Left cardiac atrium (tissue), 4 donors: ENCODE results near the gene CMIP. TPM values are rescaled to one million over a fixed set of nuclear protein-coding genes. Genes with fewer than 3 reads are reported as not detected.

Source experiments
- ATAC-seq, 2 donors: fragments of 200-7000 bp; cut with Tn5 transposase; one replicate each; pipeline ENCODE4 v1.9.1; 2020; ENCODE audit warnings: mild to moderate bottlenecking in 2 of 2, moderate library complexity in 2 of 2
- DNase-seq: peaks from one replicate; pipeline ENCODE4 v3.0.0-alpha.2; 2020
- intact Hi-C, 2 donors: fragments of 100-400 bp; cut with DNase I; formaldehyde crosslinking; loops; one replicate each; pipeline versions ENCODE4 v1.14.1 to v1.15.1; 2022 to 2023
- total RNA-seq, 2 donors: library from RNA; stranded (reverse); fragmentation: NEBNext Ultra II Directional; extraction: Animal tissue kit (Norgen Biotek cat#: 25700); gene quantifications; one replicate each; pipeline ENCODE4 v1.2.1, GENCODE V29; 2021
- donor health status: DM: no; HTN: yes; CAD: no.
- donor health status: DM: no; HTN: yes; CAD: no; lungs with severe emphysema.
- donor health status: DM: yes; HTN: yes; CAD: no.
- donor health status: Dilated cardiomyopathy.

The CMIP gene
- total RNA-seq, 2 donors from 2014 or later: 18.1 to 34.9 TPM

GRCh38 chr16:81700071-81700779, 255.6 kb downstream of the CMIP start:
- intact Hi-C loops: no loop called here
- no peak for ATAC-seq
- DNase-seq: peak; percentile 11

DNA sequence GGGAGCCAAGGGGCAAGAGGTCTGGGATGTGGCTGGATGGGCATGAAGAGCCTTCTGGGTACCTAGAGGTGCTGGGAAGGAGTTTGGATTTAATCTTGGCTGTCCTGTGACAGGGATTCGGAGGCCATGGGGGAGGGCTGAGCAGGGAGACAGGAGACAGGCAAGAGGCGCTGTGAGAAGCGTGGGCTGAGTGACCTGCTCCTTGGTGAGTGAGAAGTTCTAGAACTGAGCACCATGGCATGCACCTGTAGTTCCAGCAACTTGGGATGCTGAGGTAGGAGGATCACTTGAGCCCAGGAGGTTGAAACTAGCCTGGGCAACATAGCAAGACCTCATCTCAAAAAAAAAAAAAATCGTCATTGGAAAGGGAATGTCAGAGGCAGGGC, 256.2 kb downstream of the CMIP start:
- intact Hi-C loops: no loop called here
- ATAC-seq (no peak), DNase-seq (no peak)

DNA sequence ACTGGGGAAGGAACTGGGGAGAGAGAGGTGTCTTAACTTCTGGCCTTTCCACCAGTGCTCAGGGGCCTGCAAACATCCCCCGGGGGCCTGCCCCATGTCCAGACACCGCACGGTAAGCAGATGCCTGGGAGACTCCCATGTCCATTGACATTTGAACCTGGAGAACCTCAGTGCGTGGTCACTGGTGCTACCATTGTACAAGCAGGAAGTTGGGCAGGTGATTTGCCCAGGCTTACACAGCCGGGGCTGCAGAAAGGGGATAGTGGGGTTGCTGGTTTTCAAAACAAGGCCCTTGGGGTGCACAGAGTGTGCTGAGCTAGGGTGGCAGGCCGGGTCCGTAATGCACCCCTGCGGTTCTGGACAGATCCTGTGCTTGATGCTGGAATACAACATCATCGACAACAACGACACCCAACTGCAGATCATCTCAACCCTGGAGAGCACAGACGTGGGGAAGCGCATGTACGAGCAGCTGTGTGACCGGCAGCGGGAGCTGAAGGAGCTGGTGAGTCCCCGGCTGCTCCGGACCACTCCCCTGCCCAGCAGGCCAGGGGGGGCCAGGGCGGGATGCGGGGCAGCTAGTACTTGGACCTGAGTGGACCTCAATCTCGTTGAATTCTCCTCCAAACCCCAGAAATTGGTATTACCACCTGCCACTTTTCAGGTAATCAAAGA, 256.8 kb downstream of the CMIP start:
- intact Hi-C loops: no loop called here
- ATAC-seq (no peak), DNase-seq (no peak)

GRCh38 chr16:81702506-81702905, 257.9 kb downstream of the CMIP start:
- intact Hi-C loops: no loop called here
- no peak for ATAC-seq

DNA sequence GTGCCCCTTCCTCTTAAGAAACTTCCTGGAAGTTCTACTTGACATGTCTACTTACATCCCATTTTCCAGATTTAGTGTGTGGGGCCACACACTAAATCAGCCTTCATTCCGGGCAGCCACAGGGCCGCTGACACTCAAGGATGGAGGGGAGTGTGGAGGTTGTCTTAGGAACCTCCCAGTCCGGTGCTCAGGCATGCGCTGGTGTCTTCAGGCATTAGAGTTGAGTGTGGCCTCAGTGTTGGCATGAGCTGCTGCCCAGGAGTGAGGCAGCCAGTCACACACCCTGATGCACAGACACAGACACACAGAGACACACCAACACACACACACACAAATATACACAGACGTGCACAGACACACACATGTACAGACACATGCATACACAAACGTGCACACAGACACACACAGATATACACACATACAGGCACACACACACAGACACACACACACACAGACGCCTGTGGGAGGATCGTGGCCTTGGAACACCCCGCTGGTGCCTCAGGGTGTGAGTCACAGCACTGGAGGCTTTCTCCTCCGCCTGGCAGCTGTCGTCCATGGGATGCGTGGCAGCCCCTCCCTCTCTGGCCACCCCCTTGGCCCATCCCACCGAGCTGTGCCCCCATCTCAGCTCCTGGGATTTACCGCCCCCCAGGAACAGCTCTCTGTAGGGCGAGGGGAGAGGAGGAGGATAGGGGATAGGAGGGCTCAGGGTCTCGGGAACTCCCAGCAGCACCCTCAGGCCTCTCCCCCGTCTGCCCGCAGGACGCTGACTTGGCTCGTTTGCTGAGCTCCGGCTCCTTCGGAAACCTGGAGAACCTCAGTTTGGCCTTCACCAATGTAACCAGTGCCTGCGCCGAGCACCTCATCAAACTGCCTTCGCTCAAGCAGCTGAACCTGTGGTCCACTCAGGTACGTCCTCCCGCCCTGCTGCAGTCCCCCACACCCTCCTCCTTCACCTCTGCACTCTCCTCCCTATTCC, 258.9 kb downstream of the CMIP start:
- DNase-seq: no peak
- intact Hi-C loops: no loop called here
- peak in 1 of 2 donors; percentile 34 for ATAC-seq

More at GRCh38 chr16:81702506-81702905, 257.9 kb downstream of the CMIP start:
- DNase-seq: no peak

DNA sequence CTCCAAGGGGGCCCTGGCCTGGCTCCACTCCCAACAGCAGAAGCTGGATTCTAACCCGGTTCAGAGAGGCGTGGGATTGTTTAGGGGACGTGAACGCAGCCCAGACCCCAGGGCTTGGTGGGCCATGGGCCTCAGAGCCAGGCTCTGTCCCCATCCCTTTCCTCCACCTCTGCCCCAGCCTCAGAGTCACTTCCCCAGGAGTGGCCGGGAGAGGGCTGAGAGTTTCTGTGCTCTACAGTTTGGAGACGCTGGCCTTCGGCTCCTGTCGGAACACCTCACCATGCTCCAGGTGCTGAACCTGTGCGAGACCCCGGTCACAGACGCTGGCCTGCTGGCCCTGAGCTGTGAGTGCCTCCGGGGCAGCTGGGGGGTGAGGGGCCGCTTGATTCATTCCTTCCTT, 260.7 kb downstream of the CMIP start:
- ATAC-seq (no peak), DNase-seq (no peak)
- intact Hi-C loops: no loop called here

GRCh38 chr16:81706327-81707295, 262.0 kb downstream of the CMIP start:
- intact Hi-C loops: no loop called here
- ATAC-seq (no peak), DNase-seq (no peak)

- no peak for ATAC-seq
- no peak for DNase-seq
- intact Hi-C loops: no loop called here
Measured at GRCh38 chr16:81707411-81708265, 263.0 kb downstream of the CMIP start.

DNA sequence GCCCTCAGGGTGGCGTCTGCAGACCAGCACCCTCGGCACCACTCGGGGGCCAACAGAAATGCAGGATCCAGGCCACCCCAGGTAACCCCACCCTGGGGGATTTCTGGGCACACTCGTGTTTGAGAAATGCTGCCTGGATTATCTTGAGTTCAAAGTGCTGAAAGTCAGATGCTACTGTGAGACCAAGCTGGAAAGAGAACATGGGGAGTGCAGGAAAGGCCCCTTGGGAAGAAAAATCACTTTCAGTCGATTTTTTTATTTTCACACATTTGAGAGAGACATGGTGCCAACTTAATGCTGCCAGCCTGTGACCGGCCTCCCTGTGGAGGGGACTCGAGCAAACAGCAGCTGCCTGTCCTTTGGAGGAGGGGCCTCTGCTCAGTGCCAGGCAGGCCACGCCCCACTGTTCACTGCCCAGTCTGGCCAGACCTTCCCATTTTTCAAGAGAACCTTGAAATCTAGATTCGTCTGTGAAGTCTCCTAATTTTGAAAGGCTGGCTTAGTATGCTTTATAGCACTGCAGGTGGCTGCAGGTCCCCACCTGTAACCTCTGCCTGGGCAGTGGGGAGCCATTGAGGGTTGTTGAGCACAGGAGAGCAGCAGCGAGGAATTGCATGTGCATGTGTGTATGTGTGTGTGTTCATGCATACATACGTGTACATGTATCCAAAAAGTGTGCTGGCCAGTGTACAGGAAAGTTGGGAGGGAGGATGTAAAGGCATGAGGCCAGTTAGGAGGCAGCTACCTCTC, 263.8 kb downstream of the CMIP start:
- DNase-seq: no peak
- ATAC-seq: peak in 1 of 2 donors; percentile 76
- intact Hi-C loops: no loop called here

GRCh38 chr16:81709016-81709900, 264.6 kb downstream of the CMIP start:
- DNase-seq: no peak
- ATAC-seq: no peak
- intact Hi-C loops: no loop called here

DNA sequence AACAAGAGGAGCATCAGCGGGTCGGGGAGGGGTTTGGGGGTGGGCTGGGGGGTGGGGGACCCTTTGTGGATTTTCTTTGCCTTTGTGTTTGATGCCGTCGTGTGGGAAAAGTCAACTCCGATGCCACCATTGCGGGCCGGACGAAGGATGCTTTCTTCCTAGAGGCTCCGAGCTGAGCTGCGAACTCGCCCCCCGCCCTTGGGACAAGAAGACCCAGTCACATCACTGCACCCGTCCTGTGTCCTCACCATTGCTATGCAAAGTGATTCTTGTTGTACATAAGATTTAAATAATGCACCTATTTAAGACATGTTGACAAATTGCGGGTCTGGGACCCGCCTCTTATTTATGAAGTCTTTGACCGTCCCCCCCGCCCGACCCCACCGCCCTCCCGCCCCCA, 265.4 kb downstream of the CMIP start:
- DNase-seq (no peak), ATAC-seq (no peak)
- intact Hi-C loops: no loop called here

- DNase-seq (no peak), ATAC-seq (no peak)
- intact Hi-C loops: no loop called here
Measured at GRCh38 chr16:81710596-81710995, 266.0 kb downstream of the CMIP start.

- intact Hi-C loops: no loop called here
- ATAC-seq: peak in 1 of 2 donors; percentile 30
- DNase-seq: no peak
Measured at GRCh38 chr16:81711657-81712319, 267.2 kb downstream of the CMIP start.

DNA sequence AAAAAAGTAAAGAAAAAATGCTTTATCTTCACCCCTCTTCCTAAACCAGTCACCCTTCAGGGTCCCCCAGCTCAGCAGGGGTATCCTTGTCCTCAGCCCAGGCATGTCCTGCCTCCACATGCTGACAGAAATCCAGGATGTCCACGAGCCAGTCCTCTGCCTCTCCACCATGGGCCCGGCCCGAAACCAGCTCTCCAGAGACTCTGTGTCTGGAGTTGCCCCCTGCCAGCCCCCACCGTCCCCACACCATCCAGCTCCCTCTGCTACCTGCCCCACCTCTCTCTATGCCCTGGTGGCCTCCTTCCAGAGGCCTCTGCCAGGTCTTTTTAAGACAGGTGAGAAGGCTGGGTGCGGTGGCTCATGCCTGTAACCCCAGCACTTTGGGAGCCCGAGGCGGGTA, 268.1 kb downstream of the CMIP start:
- DNase-seq (no peak), ATAC-seq (no peak)
- intact Hi-C loops: no loop called here

DNA sequence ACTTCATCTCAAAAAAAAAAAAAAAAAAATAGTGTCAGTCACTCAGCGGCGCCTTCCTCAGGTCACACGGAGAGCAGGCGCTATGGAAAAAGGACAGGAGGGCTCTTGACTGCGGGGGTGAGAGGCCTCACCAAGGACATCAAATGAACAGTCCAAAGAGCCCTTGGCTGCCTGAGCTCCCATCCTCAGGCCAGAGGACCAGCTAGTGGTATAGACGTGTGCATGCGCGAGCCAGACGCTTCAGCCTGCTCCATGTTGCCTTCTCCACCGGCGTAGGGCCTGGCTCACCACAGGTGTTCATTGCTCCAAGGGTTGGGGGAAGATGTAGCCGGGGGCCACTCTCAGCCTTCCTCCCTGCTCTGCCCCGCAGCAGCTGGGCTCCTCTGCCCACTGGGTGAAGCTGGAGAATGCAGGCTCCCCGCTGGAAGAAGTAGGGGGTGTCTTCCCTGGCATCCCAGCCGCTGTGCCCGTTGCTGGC, 268.7 kb downstream of the CMIP start:
- no peak for ATAC-seq

More for the DNA sequence above, 268.7 kb downstream of the CMIP start:
- intact Hi-C loops: no loop called here
- no peak for DNase-seq
